SH-SY5Y (cell line): ENCODE data around the gene PBX3.

Source experiments
- GATA2 ChIP-seq: IDR thresholded peaks from 2 replicates; pipeline ENCODE4 v1.6.1; 2011; ENCODE audit warnings: mild to moderate bottlenecking, low read depth, low read length
- GATA3 ChIP-seq: IDR thresholded peaks from 2 replicates; pipeline ENCODE4 v1.6.1; 2011; ENCODE audit warnings: low read depth, mild to moderate bottlenecking, low read length, moderate library complexity

- TF ChIP-seq GATA2 (no peak), GATA3 (no peak)
These were observed 43.5 kb upstream of the PBX3 start for GRCh38 chr9:125703662-125704061.
